ENCODE results near the gene TNK1.

DNA sequence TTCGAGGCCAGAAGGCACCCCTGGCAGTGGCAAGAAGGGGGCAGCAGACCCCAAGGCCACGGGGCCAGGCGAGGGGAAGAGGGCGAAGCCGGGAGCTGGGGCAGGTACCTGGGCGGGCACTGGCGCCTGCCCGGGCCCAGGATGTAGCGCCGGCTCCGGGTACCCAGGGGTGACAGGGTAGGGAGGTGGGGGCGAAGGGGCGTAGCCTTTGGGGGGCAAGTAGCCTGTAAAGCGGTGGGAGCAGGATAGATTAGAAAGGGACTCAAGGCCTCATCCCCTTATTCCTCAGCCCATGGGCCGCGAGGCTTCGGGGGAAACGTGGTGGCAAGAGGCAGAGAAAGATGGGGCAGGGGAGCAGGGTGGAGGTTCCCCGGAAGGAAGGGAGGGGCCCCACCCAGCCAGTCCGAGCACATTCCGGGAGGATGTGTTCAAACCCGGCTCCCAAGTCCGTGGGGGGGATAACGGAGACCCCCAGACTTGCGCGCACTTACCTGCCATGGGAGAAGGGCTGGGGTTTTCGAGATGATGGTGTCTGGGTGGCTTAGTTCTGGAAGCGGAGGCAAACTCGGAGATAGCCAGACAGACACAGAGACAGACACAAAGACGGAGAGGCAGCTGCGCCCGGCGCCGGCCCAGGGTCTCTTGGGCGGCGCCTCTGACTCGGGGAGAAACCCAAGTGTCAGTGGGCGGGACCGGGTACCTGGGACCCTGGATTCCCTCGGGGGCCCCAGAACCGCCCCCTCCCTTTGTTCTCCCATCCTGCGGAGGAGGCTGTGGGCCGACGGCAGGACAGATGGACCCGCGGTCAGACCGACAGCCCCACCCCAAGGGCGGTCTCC, 12.9 kb downstream of the TNK1 start:
- TF ChIP-seq, protein P1, sequence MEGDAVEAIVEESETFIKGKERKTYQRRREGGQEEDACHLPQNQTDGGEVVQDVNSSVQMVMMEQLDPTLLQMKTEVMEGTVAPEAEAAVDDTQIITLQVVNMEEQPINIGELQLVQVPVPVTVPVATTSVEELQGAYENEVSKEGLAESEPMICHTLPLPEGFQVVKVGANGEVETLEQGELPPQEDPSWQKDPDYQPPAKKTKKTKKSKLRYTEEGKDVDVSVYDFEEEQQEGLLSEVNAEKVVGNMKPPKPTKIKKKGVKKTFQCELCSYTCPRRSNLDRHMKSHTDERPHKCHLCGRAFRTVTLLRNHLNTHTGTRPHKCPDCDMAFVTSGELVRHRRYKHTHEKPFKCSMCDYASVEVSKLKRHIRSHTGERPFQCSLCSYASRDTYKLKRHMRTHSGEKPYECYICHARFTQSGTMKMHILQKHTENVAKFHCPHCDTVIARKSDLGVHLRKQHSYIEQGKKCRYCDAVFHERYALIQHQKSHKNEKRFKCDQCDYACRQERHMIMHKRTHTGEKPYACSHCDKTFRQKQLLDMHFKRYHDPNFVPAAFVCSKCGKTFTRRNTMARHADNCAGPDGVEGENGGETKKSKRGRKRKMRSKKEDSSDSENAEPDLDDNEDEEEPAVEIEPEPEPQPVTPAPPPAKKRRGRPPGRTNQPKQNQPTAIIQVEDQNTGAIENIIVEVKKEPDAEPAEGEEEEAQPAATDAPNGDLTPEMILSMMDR (IDR thresholded peaks at IDR 0.05) = no peak
- TF ChIP-seq POLR2A (IDR thresholded peaks at IDR 0.05) = no peak
